ENCODE results near the gene UGT1A6.

The UGT1A6 gene

GRCh38 chr2:233761040-233761769, 68.5 kb downstream of the UGT1A6 start:
- Histone ChIP-seq H3K9ac (ENCODE audit: low read depth in 1 of 2, low read length in 2 of 2) (peak overlapping the region; percentile 32 to 49), H3K36me3 (ENCODE audit: control insufficient read depth in 1 of 2, insufficient read depth in 2 of 2, low read length in 2 of 2) (no peaks in the 10 kb centered on the region), H3K4me1 (ENCODE audit: control insufficient read depth in 1 of 2, insufficient read depth in 2 of 2, low read length in 2 of 2) (peaks cover 35 to 50% of the 10 kb centered on the region in 2 donors), H3K4me3 (ENCODE audit: low read depth in 1 of 2, low read length in 2 of 2) (peak overlapping the region; percentile 51), H3K9me3 (ENCODE audit: control insufficient read depth in 1 of 2, low read length in 2 of 2) (no peaks in the 10 kb centered on the region), H3K27ac (ENCODE audit: low read depth, low read length) (no peak overlapping the region), H3K27me3 (ENCODE audit: control insufficient read depth in 1 of 2, insufficient read depth in 2 of 2, low read length in 2 of 2) (no peaks in the 10 kb centered on the region)

DNA sequence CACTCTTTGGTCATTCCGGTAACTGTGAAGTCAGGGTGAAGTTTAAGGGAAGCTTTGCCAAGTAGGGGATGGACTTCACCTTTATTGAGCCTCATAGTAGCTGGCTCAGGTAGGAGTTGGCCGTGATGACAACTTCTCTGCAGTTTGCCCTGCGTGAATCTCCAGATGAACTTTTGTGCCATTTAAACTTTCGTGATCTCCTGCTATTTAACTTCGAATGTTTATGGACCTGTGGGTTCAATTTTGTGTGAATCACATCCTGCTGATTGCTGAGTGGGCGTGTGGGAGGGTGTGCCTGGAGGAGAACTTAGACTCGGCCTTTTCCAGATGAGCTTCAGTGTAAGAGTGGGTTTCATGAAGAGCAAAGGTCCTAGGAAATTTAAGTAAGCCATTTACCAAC, 71.6 kb downstream of the UGT1A6 start:
- H3K27ac ChIP-seq (ENCODE audit: low read depth, low read length) = peak overlapping the region; percentile 49
- no peaks in the 10 kb centered on the region for H3K9me3 ChIP-seq (ENCODE audit: control insufficient read depth in 1 of 2, low read length in 2 of 2)
- H3K27me3 ChIP-seq (ENCODE audit: control insufficient read depth in 1 of 2, insufficient read depth in 2 of 2, low read length in 2 of 2) = no peaks in the 10 kb centered on the region
- H3K4me3 ChIP-seq (ENCODE audit: low read depth in 1 of 2, low read length in 2 of 2) = peak overlapping the region; percentile 28 to 48
- peaks cover 9 to 12% of the 10 kb centered on the region in 2 donors for H3K36me3 ChIP-seq (ENCODE audit: control insufficient read depth in 1 of 2, insufficient read depth in 2 of 2, low read length in 2 of 2)
- H3K4me1 ChIP-seq (ENCODE audit: control insufficient read depth in 1 of 2, insufficient read depth in 2 of 2, low read length in 2 of 2) = peaks cover 25 to 32% of the 10 kb centered on the region in 2 donors
- H3K9ac ChIP-seq (ENCODE audit: low read depth in 1 of 2, low read length in 2 of 2) = peak overlapping the region in 1 of 2 donors; percentile 28

GRCh38 chr2:233764761-233765160, 72.1 kb downstream of the UGT1A6 start:
- peak overlapping the region in 1 of 2 donors; percentile 40 for H3K9ac ChIP-seq (ENCODE audit: low read depth in 1 of 2, low read length in 2 of 2)
- H3K27me3 ChIP-seq (ENCODE audit: control insufficient read depth in 1 of 2, insufficient read depth in 2 of 2, low read length in 2 of 2) = no peaks in the 10 kb centered on the region
- H3K4me1 ChIP-seq (ENCODE audit: control insufficient read depth in 1 of 2, insufficient read depth in 2 of 2, low read length in 2 of 2) = peaks cover 21 to 28% of the 10 kb centered on the region in 2 donors
- H3K4me3 ChIP-seq (ENCODE audit: low read depth in 1 of 2, low read length in 2 of 2) = peak overlapping the region; percentile 19 to 24
- peak overlapping the region; percentile 49 for H3K27ac ChIP-seq (ENCODE audit: low read depth, low read length)
- H3K36me3 ChIP-seq (ENCODE audit: control insufficient read depth in 1 of 2, insufficient read depth in 2 of 2, low read length in 2 of 2) = peaks cover 11 to 15% of the 10 kb centered on the region in 2 donors
- no peaks in the 10 kb centered on the region for H3K9me3 ChIP-seq (ENCODE audit: control insufficient read depth in 1 of 2, low read length in 2 of 2)

- H3K27ac ChIP-seq (ENCODE audit: low read depth, low read length) = no peak overlapping the region
- no peaks in the 10 kb centered on the region for H3K27me3 ChIP-seq (ENCODE audit: control insufficient read depth in 1 of 2, insufficient read depth in 2 of 2, low read length in 2 of 2)
- no peak overlapping the region for H3K4me3 ChIP-seq (ENCODE audit: low read depth in 1 of 2, low read length in 2 of 2)
- H3K4me1 ChIP-seq (ENCODE audit: control insufficient read depth in 1 of 2, insufficient read depth in 2 of 2, low read length in 2 of 2) = peaks cover 11 to 14% of the 10 kb centered on the region in 2 donors
- H3K36me3 ChIP-seq (ENCODE audit: control insufficient read depth in 1 of 2, insufficient read depth in 2 of 2, low read length in 2 of 2) = peaks cover 11 to 15% of the 10 kb centered on the region in 2 donors
- H3K9me3 ChIP-seq (ENCODE audit: control insufficient read depth in 1 of 2, low read length in 2 of 2) = no peaks in the 10 kb centered on the region
- H3K9ac ChIP-seq (ENCODE audit: low read depth in 1 of 2, low read length in 2 of 2) = no peak overlapping the region
Measured at GRCh38 chr2:233766416-233766815, 73.7 kb downstream of the UGT1A6 start.

GRCh38 chr2:233768076-233768475, 75.4 kb downstream of the UGT1A6 start:
- Histone ChIP-seq H3K27ac (ENCODE audit: low read depth, low read length) (no peak overlapping the region), H3K4me1 (ENCODE audit: control insufficient read depth in 1 of 2, insufficient read depth in 2 of 2, low read length in 2 of 2) (peaks cover 11 to 14% of the 10 kb centered on the region in 2 donors), H3K27me3 (ENCODE audit: control insufficient read depth in 1 of 2, insufficient read depth in 2 of 2, low read length in 2 of 2) (no peaks in the 10 kb centered on the region), H3K36me3 (ENCODE audit: control insufficient read depth in 1 of 2, insufficient read depth in 2 of 2, low read length in 2 of 2) (peaks cover 15 to 20% of the 10 kb centered on the region in 2 donors), H3K9ac (ENCODE audit: low read depth in 1 of 2, low read length in 2 of 2) (no peak overlapping the region), H3K4me3 (ENCODE audit: low read depth in 1 of 2, low read length in 2 of 2) (no peak overlapping the region), H3K9me3 (ENCODE audit: control insufficient read depth in 1 of 2, low read length in 2 of 2) (no peaks in the 10 kb centered on the region)

DNA sequence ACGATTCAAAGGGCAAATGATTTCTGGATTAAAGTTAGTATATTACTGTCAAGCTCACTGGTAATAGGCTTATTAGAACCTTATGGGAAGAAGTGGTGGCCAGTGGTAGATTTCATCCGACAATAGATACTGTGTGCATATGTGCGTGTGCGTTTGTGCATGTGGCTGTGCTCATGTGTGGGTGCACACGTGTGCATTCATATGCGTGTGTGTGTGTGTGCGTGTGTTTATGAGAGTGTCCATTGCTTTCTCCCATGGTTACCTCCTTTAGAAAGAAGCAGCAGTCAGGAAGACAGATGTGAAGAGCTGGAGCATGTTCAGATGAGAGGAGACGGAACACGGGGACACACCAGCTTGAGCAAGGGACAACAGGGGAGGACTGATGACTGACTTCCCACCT, 76.6 kb downstream of the UGT1A6 start:
- H3K4me3 ChIP-seq (ENCODE audit: low read depth in 1 of 2, low read length in 2 of 2) = no peak overlapping the region
- peaks cover 15 to 20% of the 10 kb centered on the region in 2 donors for H3K36me3 ChIP-seq (ENCODE audit: control insufficient read depth in 1 of 2, insufficient read depth in 2 of 2, low read length in 2 of 2)
- H3K4me1 ChIP-seq (ENCODE audit: control insufficient read depth in 1 of 2, insufficient read depth in 2 of 2, low read length in 2 of 2) = peaks cover 6 to 11% of the 10 kb centered on the region in 2 donors
- H3K9ac ChIP-seq (ENCODE audit: low read depth in 1 of 2, low read length in 2 of 2) = no peak overlapping the region
- H3K27ac ChIP-seq (ENCODE audit: low read depth, low read length) = no peak overlapping the region
- H3K27me3 ChIP-seq (ENCODE audit: control insufficient read depth in 1 of 2, insufficient read depth in 2 of 2, low read length in 2 of 2) = no peaks in the 10 kb centered on the region
- no peaks in the 10 kb centered on the region for H3K9me3 ChIP-seq (ENCODE audit: control insufficient read depth in 1 of 2, low read length in 2 of 2)

GRCh38 chr2:233772153-233772552, 79.5 kb downstream of the UGT1A6 start:
- no peaks in the 10 kb centered on the region for H3K27me3 ChIP-seq (ENCODE audit: control insufficient read depth in 1 of 2, insufficient read depth in 2 of 2, low read length in 2 of 2)
- H3K9ac ChIP-seq (ENCODE audit: low read depth in 1 of 2, low read length in 2 of 2) = no peak overlapping the region
- no peaks in the 10 kb centered on the region for H3K4me1 ChIP-seq (ENCODE audit: control insufficient read depth in 1 of 2, insufficient read depth in 2 of 2, low read length in 2 of 2)

DNA sequence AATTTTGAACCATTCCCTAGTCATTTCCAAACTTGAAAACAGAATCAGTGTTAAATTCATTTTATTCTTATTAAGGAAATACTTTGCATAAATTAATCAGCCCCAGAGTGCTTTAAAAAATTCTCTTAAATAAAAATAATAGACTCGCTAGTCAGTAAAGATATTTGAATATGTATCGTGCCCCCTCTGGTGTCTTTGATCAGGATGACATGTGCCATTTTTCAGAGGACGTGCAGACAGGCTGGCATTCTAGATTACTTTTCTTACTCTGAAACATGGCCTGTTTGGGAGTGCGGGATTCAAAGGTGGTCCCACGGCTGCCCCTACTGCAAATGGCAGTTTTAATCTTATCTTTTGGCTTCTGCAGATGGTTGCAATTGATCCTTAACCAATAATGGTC, 79.9 kb downstream of the UGT1A6 start:
- no peaks in the 10 kb centered on the region for H3K27me3 ChIP-seq (ENCODE audit: control insufficient read depth in 1 of 2, insufficient read depth in 2 of 2, low read length in 2 of 2)
- H3K4me1 ChIP-seq (ENCODE audit: control insufficient read depth in 1 of 2, insufficient read depth in 2 of 2, low read length in 2 of 2) = no peaks in the 10 kb centered on the region
- peaks cover 6 to 7% of the 10 kb centered on the region in 2 donors for H3K9me3 ChIP-seq (ENCODE audit: control insufficient read depth in 1 of 2, low read length in 2 of 2)
- H3K4me3 ChIP-seq (ENCODE audit: low read depth in 1 of 2, low read length in 2 of 2) = no peak overlapping the region
- no peak overlapping the region for H3K9ac ChIP-seq (ENCODE audit: low read depth in 1 of 2, low read length in 2 of 2)
- no peak overlapping the region for H3K27ac ChIP-seq (ENCODE audit: low read depth, low read length)
- peaks cover 15 to 19% of the 10 kb centered on the region in 2 donors for H3K36me3 ChIP-seq (ENCODE audit: control insufficient read depth in 1 of 2, insufficient read depth in 2 of 2, low read length in 2 of 2)

More at GRCh38 chr2:233772153-233772552, 79.5 kb downstream of the UGT1A6 start:
- no peak overlapping the region for H3K4me3 ChIP-seq (ENCODE audit: low read depth in 1 of 2, low read length in 2 of 2)
- H3K27ac ChIP-seq (ENCODE audit: low read depth, low read length) = no peak overlapping the region
- peaks cover 4 to 7% of the 10 kb centered on the region in 2 donors for H3K9me3 ChIP-seq (ENCODE audit: control insufficient read depth in 1 of 2, low read length in 2 of 2)
- peaks cover 15 to 20% of the 10 kb centered on the region in 2 donors for H3K36me3 ChIP-seq (ENCODE audit: control insufficient read depth in 1 of 2, insufficient read depth in 2 of 2, low read length in 2 of 2)

- Histone ChIP-seq H3K9me3 (ENCODE audit: control insufficient read depth in 1 of 2, low read length in 2 of 2) (peaks cover 6 to 7% of the 10 kb centered on the region in 2 donors), H3K9ac (ENCODE audit: low read depth in 1 of 2, low read length in 2 of 2) (no peak overlapping the region), H3K36me3 (ENCODE audit: control insufficient read depth in 1 of 2, insufficient read depth in 2 of 2, low read length in 2 of 2) (peaks cover 8 to 12% of the 10 kb centered on the region in 2 donors), H3K27ac (ENCODE audit: low read depth, low read length) (no peak overlapping the region), H3K4me3 (ENCODE audit: low read depth in 1 of 2, low read length in 2 of 2) (no peak overlapping the region), H3K4me1 (ENCODE audit: control insufficient read depth in 1 of 2, insufficient read depth in 2 of 2, low read length in 2 of 2) (no peaks in the 10 kb centered on the region), H3K27me3 (ENCODE audit: control insufficient read depth in 1 of 2, insufficient read depth in 2 of 2, low read length in 2 of 2) (no peaks in the 10 kb centered on the region)
Measured at GRCh38 chr2:233773854-233774253, 81.2 kb downstream of the UGT1A6 start.

- Histone ChIP-seq H3K4me3 (ENCODE audit: low read depth in 1 of 2, low read length in 2 of 2) (no peak overlapping the region), H3K36me3 (ENCODE audit: control insufficient read depth in 1 of 2, insufficient read depth in 2 of 2, low read length in 2 of 2) (peaks cover 4 to 5% of the 10 kb centered on the region in 2 donors), H3K9ac (ENCODE audit: low read depth in 1 of 2, low read length in 2 of 2) (no peak overlapping the region), H3K27ac (ENCODE audit: low read depth, low read length) (no peak overlapping the region), H3K27me3 (ENCODE audit: control insufficient read depth in 1 of 2, insufficient read depth in 2 of 2, low read length in 2 of 2) (no peaks in the 10 kb centered on the region), H3K4me1 (ENCODE audit: control insufficient read depth in 1 of 2, insufficient read depth in 2 of 2, low read length in 2 of 2) (no peaks in the 10 kb centered on the region), H3K9me3 (ENCODE audit: control insufficient read depth in 1 of 2, low read length in 2 of 2) (peaks cover 6 to 7% of the 10 kb centered on the region in 2 donors)
Measured at GRCh38 chr2:233775414-233775813, 82.7 kb downstream of the UGT1A6 start.
